Large intestine (tissue), 3 donors: ENCODE results near the gene LYSMD2. TPM values are rescaled to one million over a fixed set of nuclear protein-coding genes. Genes with fewer than 3 reads are reported as not detected.
A peak's percentile ranks its signal among the peaks of the same experiment; 100 is the strongest.

Experiments used
- DNase-seq, 2 donors: peaks; one replicate each; pipeline versions ENCODE4 v3.0.0 to v3.0.0-alpha.2; 2013
- H3K27ac ChIP-seq: one replicate; pipeline ENCODE4 v1.5.1; 2013; ENCODE audit warnings: low read length
- H3K27me3 ChIP-seq: 2 replicates; pipeline ENCODE4 v1.6.1; 2013; ENCODE audit warnings: low read length; ENCODE audit not compliant: control insufficient read depth, insufficient read depth
- H3K36me3 ChIP-seq: 2 replicates; pipeline ENCODE4 v1.6.1; 2013; ENCODE audit warnings: low read length; ENCODE audit not compliant: control insufficient read depth, insufficient read depth
- H3K4me1 ChIP-seq: one replicate; pipeline ENCODE4 v1.6.1; 2013; ENCODE audit warnings: low read length; ENCODE audit not compliant: control insufficient read depth, insufficient read depth
- H3K4me3 ChIP-seq: one replicate; pipeline ENCODE4 v1.5.1; 2013; ENCODE audit warnings: low read length
- H3K9me3 ChIP-seq: one replicate; pipeline ENCODE4 v1.6.1; 2013; ENCODE audit warnings: mild to moderate bottlenecking, low read depth, low read length, moderate library complexity; ENCODE audit not compliant: control insufficient read depth
- WGBS: methylation state at CpG from one replicate; pipeline ENCODE4 v1.1.5; 2013; ENCODE audit warnings: low lambda C conversion rate; ENCODE audit not compliant: insufficient coverage; 5-methylcytosine and 5-hydroxymethylcytosine counted together
- polyA plus RNA-seq: library from polyadenylated mRNA; unstranded; fragments of 120-200 nt; gene quantifications from one replicate; pipeline ENCODE4 v1.2.1, GENCODE V29; 2013

Gene LYSMD2
- polyA plus RNA-seq, 1 donor = 14.0 TPM

DNA sequence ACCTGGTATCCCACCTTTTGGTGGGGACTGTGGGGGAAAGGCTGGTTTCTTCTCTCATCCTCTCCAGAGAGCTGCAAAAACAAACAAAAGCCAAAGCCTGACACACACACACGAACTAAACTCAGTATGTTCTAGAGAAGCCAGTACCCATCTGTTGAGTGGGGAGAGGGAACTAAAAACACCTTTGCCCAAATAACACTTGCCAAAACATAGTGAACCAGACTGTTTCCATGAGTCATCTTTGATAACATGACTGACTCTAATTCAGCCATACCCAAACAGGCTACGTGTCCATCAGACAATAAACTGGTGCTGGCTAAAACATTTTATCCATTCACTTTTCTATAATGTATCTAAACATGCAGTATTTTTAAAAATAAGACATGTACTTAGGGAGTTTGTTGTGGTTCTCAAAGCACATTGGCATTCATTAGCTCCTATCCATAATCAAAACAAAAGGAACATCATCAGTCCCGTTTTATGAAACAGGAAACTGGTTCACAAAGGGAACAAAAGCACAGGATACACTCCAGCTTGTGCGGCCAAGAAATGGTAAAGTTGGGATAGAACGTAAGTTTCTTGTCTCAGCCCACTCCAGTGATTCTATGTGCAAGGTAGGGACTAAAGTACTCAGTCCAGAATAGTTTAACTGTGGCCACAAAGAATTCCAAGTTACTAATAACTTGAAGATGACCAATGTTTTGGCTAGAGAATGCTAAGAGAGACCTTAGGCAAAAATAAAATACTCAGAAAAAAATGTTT is 16.1 kb downstream of the LYSMD2 start:
- Histone ChIP-seq H3K9me3 (peaks cover 5% of the 10 kb centered on the region), H3K4me3 (no peak overlapping the region), H3K36me3 (no peaks in the 10 kb centered on the region), H3K27ac (peak overlapping the region; percentile 68), H3K4me1 (peaks cover 40% of the 10 kb centered on the region), H3K27me3 (no peaks in the 10 kb centered on the region)
- WGBS = no CpG with 5 or more reads among the region's 5 CpGs
- no peak for DNase-seq

DNA sequence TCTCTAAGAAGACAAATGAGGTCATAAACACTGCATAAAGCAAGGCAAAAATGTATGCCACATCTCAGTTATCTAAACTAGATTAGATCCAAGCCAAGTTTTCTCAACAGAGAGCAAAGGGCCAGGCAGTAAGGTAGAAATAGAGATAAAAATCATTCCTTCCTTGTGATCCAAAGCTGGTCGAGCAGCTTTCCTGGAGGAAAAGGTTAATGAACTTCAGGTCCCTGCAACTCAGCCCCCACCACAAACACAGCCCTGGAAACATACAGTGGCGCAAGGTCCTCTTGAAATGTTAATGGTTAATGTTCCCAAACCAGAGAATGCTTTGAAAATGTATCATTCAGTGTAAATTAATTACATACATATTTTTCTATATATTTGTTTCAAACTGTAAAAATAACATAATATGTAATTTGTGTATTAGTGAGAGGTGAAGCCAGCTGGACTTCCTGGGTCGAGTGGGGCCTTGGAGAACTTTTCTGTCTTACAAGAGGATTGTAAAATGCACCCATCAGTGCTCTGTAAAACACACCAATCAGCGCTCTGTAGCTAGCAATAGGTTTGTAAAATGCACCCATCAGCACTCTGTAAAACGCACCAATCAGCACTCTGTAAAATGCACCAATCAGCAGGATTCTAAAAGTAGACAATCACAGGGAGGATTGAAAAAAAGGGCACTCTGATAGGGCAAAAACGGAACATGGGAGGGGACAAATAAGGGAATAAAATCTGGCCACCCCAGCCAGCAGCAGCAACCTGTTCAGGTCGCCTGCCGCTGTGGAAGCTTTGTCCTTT is 17.1 kb downstream of the LYSMD2 start:
- 83% methylated on average over 1 of the region's 8 CpGs for WGBS
- Histone ChIP-seq H3K27ac (peak overlapping the region; percentile 68), H3K4me3 (no peak overlapping the region), H3K4me1 (peaks cover 48% of the 10 kb centered on the region), H3K9me3 (peaks cover 5% of the 10 kb centered on the region), H3K36me3 (no peaks in the 10 kb centered on the region), H3K27me3 (no peaks in the 10 kb centered on the region)
- peak; percentile 84 to 93 for DNase-seq

DNA sequence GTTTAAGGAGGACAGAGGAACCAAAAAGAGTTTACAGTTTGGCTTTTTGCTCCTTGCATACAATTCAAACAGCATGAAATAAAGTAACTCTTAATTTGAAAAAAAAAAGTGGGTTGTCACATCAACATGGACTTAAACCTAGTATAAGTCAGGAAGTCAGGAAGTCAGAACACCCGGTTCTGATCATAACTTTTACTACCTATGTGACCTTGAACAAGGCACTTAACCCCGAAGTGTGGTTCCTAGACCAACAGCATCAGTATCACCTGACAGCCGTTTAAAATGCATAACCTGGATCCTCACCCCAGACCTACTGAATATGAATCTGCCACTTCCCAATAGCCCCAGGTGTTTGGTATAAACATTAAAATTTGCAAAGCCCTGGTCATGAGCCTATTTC is 18.7 kb downstream of the LYSMD2 start:
- Histone ChIP-seq H3K27me3 (no peaks in the 10 kb centered on the region), H3K27ac (peak overlapping the region; percentile 33), H3K4me1 (peaks cover 45% of the 10 kb centered on the region), H3K36me3 (no peaks in the 10 kb centered on the region), H3K9me3 (peaks cover 5% of the 10 kb centered on the region), H3K4me3 (no peak overlapping the region)
- WGBS = no CpG with 5 or more reads among the region's 3 CpGs
- DNase-seq = peak; percentile 38 to 74

DNA sequence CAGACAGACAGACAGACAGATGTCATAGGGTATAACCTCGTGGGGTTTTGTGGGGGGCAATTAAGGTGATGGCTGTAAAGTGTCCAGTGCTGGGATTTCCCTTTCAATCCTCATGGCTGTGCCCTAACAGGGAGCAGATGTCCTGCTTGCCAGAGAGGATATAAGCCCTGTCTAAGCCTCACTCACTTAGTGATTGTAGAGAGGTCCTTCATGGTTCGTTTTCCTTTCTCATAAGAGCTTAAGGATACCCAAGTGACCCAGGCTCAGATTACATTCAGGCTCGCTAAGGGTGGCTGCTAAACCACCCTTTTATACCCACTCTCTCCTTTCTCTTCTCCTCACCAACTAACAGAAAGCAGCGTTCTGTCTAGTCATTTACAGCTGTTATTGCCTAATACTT is 19.2 kb downstream of the LYSMD2 start:
- Histone ChIP-seq H3K27ac (peak overlapping the region; percentile 33), H3K4me3 (no peak overlapping the region)
- no CpG with 5 or more reads among the region's 4 CpGs for WGBS

DNA sequence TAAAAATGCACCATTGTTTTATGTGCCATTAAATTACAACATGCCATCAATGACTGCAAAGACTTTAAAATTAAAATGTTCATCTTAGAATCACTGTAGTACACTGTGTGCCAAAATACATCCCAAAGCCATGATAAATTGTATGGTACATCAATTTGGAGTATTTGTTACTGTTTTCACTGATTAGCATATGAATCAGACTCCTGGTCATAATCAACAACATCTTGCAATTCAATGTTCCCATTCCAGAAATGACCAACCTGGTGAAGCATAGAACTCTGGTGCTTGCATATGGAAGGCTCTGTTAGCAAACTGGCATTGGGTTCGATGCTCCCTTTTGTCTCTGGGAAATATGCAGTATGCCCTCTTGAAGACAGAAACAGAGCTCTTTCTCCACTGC is 22.5 kb downstream of the LYSMD2 start:
- DNase-seq = no peak
- H3K4me1 ChIP-seq = peaks cover 37% of the 10 kb centered on the region
- no peak overlapping the region for H3K27ac ChIP-seq
- H3K27me3 ChIP-seq = no peaks in the 10 kb centered on the region
- H3K36me3 ChIP-seq = no peaks in the 10 kb centered on the region
- H3K4me3 ChIP-seq = no peak overlapping the region
- H3K9me3 ChIP-seq = no peaks in the 10 kb centered on the region
- WGBS = no CpG with 5 or more reads among the region's 1 CpG

More for the DNA sequence above, 19.2 kb downstream of the LYSMD2 start:
- Histone ChIP-seq H3K9me3 (peaks cover 5% of the 10 kb centered on the region), H3K4me1 (peaks cover 45% of the 10 kb centered on the region), H3K36me3 (no peaks in the 10 kb centered on the region), H3K27me3 (no peaks in the 10 kb centered on the region)
- DNase-seq = peak in 1 of 2 donors; percentile 56

DNA sequence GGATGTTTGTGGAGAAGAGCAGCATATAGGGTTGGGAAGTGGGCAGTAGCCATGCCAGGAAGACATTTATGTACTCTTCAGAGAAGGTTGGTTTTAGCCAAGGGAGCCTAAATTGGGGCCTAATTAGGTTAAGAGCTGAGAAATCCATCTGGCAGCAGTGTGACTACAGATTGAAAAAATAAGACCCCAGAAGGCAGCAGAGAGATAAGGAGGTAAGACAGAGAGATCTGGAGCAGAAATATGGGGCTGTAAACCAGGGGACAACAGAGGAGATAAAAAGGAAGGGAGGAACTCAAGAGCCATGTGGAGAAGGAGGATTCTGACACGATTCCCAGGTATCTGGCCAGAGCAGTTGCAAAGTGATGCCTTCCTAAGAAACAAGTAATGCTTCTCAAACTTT is 23.3 kb downstream of the LYSMD2 start:
- Histone ChIP-seq H3K4me3 (no peak overlapping the region), H3K27me3 (no peaks in the 10 kb centered on the region), H3K9me3 (no peaks in the 10 kb centered on the region), H3K4me1 (peaks cover 34% of the 10 kb centered on the region), H3K27ac (no peak overlapping the region), H3K36me3 (no peaks in the 10 kb centered on the region)
- WGBS = no CpG with 5 or more reads among the region's 1 CpG
- DNase-seq = no peak

DNA sequence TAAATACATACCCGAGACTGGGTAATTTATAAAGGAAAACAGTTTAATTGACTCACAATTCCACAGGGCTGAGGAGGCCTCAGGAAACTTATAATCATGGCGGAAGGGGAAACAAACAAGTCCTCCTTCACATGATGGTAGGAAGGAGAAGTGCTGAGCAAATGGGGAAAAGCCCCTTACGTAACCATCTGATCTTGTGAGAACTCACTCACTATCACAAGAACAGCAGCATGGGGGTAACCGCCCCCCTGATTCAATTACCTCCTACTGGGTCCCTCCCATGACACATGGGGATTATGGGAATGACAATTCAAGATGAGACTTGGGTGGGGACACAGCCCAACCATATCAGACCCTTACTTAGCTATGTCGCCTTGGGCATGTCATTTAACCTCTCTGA is 28.4 kb downstream of the LYSMD2 start:
- Histone ChIP-seq H3K27ac (no peak overlapping the region), H3K4me3 (no peak overlapping the region)
- WGBS = no CpG with 5 or more reads among the region's 5 CpGs

DNA sequence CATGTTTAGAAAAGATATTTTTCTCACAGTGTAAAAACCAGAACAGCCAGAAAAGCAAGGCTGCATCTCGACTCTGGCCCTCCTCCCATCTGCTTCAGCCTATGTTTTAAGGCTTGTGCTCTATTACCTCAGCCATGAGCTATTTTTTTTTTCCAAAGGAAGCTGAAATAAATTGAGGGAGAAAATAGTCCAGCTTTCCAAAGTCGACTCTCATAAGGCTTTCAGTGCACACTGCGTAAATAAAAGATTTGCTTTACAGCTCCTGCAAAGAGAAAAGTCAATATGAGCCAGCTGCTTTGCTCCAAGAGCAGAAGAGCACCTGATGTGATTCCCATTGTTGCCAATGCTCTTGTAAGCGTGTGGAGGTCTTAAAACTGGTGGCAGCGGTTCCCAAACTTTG is 29.4 kb downstream of the LYSMD2 start:
- Histone ChIP-seq H3K27ac (peak overlapping the region; percentile 41), H3K9me3 (no peaks in the 10 kb centered on the region), H3K4me3 (no peak overlapping the region), H3K4me1 (peaks cover 3% of the 10 kb centered on the region), H3K36me3 (no peaks in the 10 kb centered on the region), H3K27me3 (no peaks in the 10 kb centered on the region)
- no CpG with 5 or more reads among the region's 5 CpGs for WGBS
- DNase-seq = peak; percentile 66 to 73

More for the DNA sequence above, 28.4 kb downstream of the LYSMD2 start:
- Histone ChIP-seq H3K27me3 (no peaks in the 10 kb centered on the region), H3K9me3 (no peaks in the 10 kb centered on the region), H3K4me1 (peaks cover 3% of the 10 kb centered on the region), H3K36me3 (no peaks in the 10 kb centered on the region)
- no peak for DNase-seq

DNA sequence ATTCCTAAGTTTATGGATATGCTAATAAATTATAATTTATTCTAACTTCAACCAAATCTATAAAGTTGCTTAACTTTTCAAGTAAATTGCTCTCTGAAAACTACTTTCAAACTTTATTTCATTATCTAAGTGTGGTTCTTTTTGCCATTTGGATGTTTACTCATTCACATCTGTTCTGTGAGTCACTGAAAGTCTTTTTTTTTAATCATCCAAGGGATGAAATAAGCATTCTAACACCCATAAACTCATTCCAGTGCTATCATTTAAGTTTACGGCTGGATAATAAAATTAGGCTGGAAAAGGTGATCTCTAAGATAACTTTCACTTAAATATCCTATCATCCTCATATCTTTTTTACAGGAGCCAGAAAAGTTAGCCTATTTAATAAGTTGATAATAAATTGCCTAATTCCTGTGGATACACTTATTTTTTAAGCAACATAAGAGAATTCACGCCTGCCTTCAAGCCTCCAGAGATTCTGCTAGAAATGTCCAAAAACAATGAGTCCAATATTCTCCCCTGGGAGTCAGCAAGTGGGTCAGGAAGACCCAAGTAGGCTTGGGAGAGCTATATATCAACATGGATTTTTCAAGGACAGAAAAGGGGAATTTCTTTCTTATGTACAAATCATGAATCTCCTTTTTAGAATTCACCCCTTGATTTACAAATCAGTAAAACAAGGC is 30.4 kb downstream of the LYSMD2 start:
- H3K27me3 ChIP-seq = no peaks in the 10 kb centered on the region
- no CpG with 5 or more reads among the region's 2 CpGs for WGBS

DNA sequence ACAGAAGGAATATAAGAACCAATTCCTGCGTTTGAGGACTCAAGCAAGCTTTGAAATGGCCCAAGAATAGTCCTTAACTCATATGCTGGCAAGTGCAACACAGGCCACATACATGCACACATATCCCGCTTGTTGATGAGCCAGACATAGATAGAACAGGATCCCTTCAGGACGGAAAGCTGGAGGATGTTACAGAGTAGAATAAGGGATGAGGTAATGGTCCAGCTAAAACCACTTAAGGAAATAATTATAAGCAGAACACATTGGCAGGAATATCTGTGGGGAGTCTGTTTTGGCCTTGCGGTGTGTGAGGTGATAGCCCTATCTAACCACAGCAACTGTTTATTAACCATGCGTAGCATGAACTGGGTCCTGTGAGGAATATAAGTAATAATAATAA is 31.2 kb downstream of the LYSMD2 start:
- Histone ChIP-seq H3K4me3 (no peak overlapping the region), H3K27me3 (no peaks in the 10 kb centered on the region), H3K4me1 (peaks cover 3% of the 10 kb centered on the region), H3K27ac (no peak overlapping the region), H3K9me3 (no peaks in the 10 kb centered on the region), H3K36me3 (no peaks in the 10 kb centered on the region)
- WGBS = 83% methylated on average over 1 of the region's 5 CpGs
- DNase-seq = peak in 1 of 2 donors; percentile 34

More for the DNA sequence above, 30.4 kb downstream of the LYSMD2 start:
- peaks cover 3% of the 10 kb centered on the region for H3K4me1 ChIP-seq
- H3K27ac ChIP-seq = peak overlapping the region; percentile 16
- no peaks in the 10 kb centered on the region for H3K36me3 ChIP-seq
- H3K9me3 ChIP-seq = no peaks in the 10 kb centered on the region
- DNase-seq = no peak
- H3K4me3 ChIP-seq = no peak overlapping the region
